ENCODE measurements around the gene MPHOSPH10. TPM values are rescaled to one million over a fixed set of nuclear protein-coding genes. Genes with fewer than 3 reads are reported as not detected.

The MPHOSPH10 gene
- polyA plus RNA-seq, 2 of the 4 experiments (the other 2 are of a cell fraction), result 39.2 to 51.7 TPM

GRCh38 chr2:71191570-71191943 lies 61.1 kb downstream of the MPHOSPH10 start:
- ATAC-seq (peak in 1 of 2 experiments; percentile 35; a peak in 2 of 6 replicates), FAIRE-seq (no peak), DNase-seq (ENCODE audit: low read depth in 1 of 2, low spot score in 1 of 2) (no peak)
- ChIA-PET CTCF (interaction anchor here (0.5 to 2.4 kb wide), 17 partner anchors 9 to 429 kb away, joined by 3 to 14 read pairs (median 4); partner anchors contain the start of gene NAGK), POLR2A (no interaction called here)
- Histone ChIP-seq H3K9me3 (peaks cover 7% of the 10 kb centered on the region; the same call in 1 of the 3 replicates), H3K27ac (no peak overlapping the region), H3K4me2 (no peak overlapping the region), H3K4me3 (no peak overlapping the region), H3K4me1 (no peaks in the 10 kb centered on the region)
- WGBS (ENCODE audit: missing lambda C conversion rate), result 15% methylated on average over 3 of the region's 3 CpGs
- TF ChIP-seq POLR2AphosphoS2 (conservative IDR thresholded peaks at IDR 0.05; ENCODE audit: low read length) (no peak), RAD21 (conservative IDR thresholded peaks at IDR 0.05 in 1 of 2, IDR thresholded peaks at IDR 0.05 in 1 of 2) (no peak), SMC3 (IDR thresholded peaks at IDR 0.05) (no peak), JUNB (IDR thresholded peaks at IDR 0.05) (no peak)
- TF ChIP-seq, protein P1, sequence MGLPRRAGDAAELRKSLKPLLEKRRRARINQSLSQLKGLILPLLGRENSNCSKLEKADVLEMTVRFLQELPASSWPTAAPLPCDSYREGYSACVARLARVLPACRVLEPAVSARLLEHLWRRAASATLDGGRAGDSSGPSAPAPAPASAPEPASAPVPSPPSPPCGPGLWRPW (IDR thresholded peaks at IDR 0.05), result no peak

Small RNA genes lying within 50 kb of the gene (small RNA-seq; reads per million reads assigned to genes)
- 0 reads per million in 6 experiments for gene AC007881.1

Other genes with a start within 250 kb of the MPHOSPH10 start
- 1.6 and 1.8 TPM in 2 replicates for gene VAX2, start 230.1 kb upstream of the MPHOSPH10 start, polyA plus RNA-seq (2011; rRNA removed)
- 2.1 to 3.6 TPM (median 3.3 TPM) in 3 replicates for gene VAX2, start 230.1 kb upstream of the MPHOSPH10 start, polyA plus RNA-seq (2017; fragmentation: RNase III; extraction: RNeasy Plus Mini Kit Qiagen cat#74134 plus additional on column Dnase treatment)
- 1.9 and 3.2 TPM in 2 replicates for gene ATP6V1B1, start 194.7 kb upstream of the MPHOSPH10 start, polyA plus RNA-seq (2011; rRNA removed)
- 2.5 to 2.8 TPM (median 2.7 TPM) in 3 replicates for gene ATP6V1B1, start 194.7 kb upstream of the MPHOSPH10 start, polyA plus RNA-seq (2017; fragmentation: RNase III; extraction: RNeasy Plus Mini Kit Qiagen cat#74134 plus additional on column Dnase treatment)
- not detected in 2 replicates for gene ANKRD53, start 152.0 kb upstream of the MPHOSPH10 start, polyA plus RNA-seq (2011; rRNA removed)
- not detected in 3 replicates for gene ANKRD53, start 152.0 kb upstream of the MPHOSPH10 start, polyA plus RNA-seq (2017; fragmentation: RNase III; extraction: RNeasy Plus Mini Kit Qiagen cat#74134 plus additional on column Dnase treatment)
- 87.1 and 109 TPM in 2 replicates for gene TEX261, start 135.8 kb upstream of the MPHOSPH10 start, polyA plus RNA-seq (2011; rRNA removed)
- gene TEX261, start 135.8 kb upstream of the MPHOSPH10 start, polyA plus RNA-seq (2017; fragmentation: RNase III; extraction: RNeasy Plus Mini Kit Qiagen cat#74134 plus additional on column Dnase treatment), result 71.3 to 76.3 TPM (median 73.6 TPM) in 3 replicates
- gene NAGK, start 62.0 kb upstream of the MPHOSPH10 start, polyA plus RNA-seq (2011; rRNA removed), result 41.2 and 42.2 TPM in 2 replicates
- gene NAGK, start 62.0 kb upstream of the MPHOSPH10 start, polyA plus RNA-seq (2017; fragmentation: RNase III; extraction: RNeasy Plus Mini Kit Qiagen cat#74134 plus additional on column Dnase treatment), result 93.6 to 134 TPM (median 119 TPM) in 3 replicates
- gene MCEE, start 405 bp upstream of the MPHOSPH10 start, polyA plus RNA-seq (2011; rRNA removed), result 15.8 and 17.7 TPM in 2 replicates
- gene MCEE, start 405 bp upstream of the MPHOSPH10 start, polyA plus RNA-seq (2017; fragmentation: RNase III; extraction: RNeasy Plus Mini Kit Qiagen cat#74134 plus additional on column Dnase treatment), result 9.7 to 10.7 TPM (median 10.3 TPM) in 3 replicates
- gene PAIP2B, start 96.5 kb downstream of the MPHOSPH10 start, polyA plus RNA-seq (2011; rRNA removed), result 0.84 and 0.94 TPM in 2 replicates
- gene PAIP2B, start 96.5 kb downstream of the MPHOSPH10 start, polyA plus RNA-seq (2017; fragmentation: RNase III; extraction: RNeasy Plus Mini Kit Qiagen cat#74134 plus additional on column Dnase treatment), result 0.54 to 0.70 TPM (median 0.61 TPM) in 3 replicates
- gene ZNF638, start 201.1 kb downstream of the MPHOSPH10 start, polyA plus RNA-seq (2011; rRNA removed), result 148 and 160 TPM in 2 replicates
- 74.2 to 81.1 TPM (median 75.6 TPM) in 3 replicates for gene ZNF638, start 201.1 kb downstream of the MPHOSPH10 start, polyA plus RNA-seq (2017; fragmentation: RNase III; extraction: RNeasy Plus Mini Kit Qiagen cat#74134 plus additional on column Dnase treatment)

All from A549 (cell line).